ENCODE measurements around the gene TGFB1. TPM values are rescaled to one million over a fixed set of nuclear protein-coding genes. Genes with fewer than 3 reads are reported as not detected.
A peak's percentile ranks its signal among the peaks of the same experiment; 100 is the strongest.

Gene TGFB1
- total RNA-seq, 1 experiment from 2014 or later, result 4.3 TPM

DNA sequence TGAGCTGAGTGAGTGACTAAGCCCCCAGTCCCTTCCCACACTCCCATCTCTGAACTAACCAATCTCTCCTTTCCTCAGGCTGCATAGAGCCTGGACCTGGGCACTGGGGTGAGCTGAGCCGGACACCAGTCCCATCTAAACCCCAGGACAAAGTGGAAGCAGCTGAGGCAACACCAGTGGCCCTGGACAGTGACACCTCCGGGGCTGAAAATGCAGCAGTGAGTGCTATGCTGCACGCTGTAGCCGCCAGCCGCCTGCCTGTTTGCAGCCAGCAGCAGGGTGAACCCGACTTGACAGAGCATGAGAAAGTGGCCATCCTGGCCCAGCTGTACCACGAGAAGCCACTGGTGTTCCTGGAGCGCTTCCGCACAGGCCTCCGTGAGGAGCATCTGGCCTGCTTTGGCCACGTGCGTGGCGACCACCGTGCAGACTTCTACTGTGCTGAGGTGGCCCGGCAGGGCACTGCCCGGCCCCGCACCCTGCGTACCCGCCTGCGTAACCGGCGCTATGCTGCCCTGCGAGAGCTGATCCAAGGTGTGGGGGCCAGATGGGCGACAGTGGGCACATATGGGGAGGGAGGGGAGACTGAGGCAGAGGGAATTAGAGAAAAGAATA lies 37.3 kb downstream of the TGFB1 start:
- DNase-seq (ENCODE audit: low read depth, low spot score), result no peak
- in situ Hi-C loops (cut with HindIII; ENCODE audit: low pct_unique_long_range_greater_than_20kb, low sequenced_read_pairs), result no loop called here

DNA sequence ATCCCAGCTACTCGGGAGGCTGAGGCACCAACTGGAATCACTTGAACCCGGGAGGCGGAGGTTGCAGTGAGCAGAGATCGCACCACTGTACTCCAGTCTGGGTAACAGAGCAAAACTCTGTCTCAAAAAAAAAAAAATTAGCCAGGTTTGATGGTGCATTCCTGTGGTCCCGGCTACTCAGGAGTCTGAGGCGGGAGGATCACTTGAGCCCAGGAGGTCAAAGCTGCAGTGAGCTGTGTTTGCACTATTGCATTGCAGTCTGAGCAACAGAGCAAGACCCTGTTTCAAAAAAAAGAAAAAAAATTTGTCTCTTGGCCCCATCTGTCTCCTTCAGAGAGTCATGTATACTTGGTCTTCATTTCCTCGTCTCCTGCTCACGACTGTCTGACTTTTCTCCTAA lies 42.1 kb downstream of the TGFB1 start:
- no peak for DNase-seq (ENCODE audit: low read depth, low spot score)
- in situ Hi-C loops (cut with HindIII; ENCODE audit: low pct_unique_long_range_greater_than_20kb, low sequenced_read_pairs), result no loop called here

DNA sequence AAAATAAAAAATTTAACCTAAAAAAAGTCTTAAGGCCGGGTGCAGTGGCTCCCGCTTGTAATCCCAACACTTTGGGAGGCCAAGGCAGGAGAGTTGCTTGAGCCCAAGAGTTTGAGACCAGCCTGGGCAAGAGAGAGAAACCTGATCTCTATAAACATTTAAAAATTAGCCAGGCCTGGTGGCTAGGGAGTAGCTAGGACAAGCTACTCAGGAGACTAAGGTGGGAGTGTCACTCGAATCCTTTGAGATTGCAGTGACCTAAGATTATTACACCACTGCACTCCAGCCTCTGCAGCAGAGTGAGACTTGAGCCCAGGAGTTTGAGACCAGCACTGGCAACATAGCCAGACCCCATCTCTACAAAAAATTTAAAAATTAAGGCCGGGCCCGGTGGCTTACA lies 42.6 kb downstream of the TGFB1 start:
- in situ Hi-C loops (cut with HindIII; ENCODE audit: low pct_unique_long_range_greater_than_20kb, low sequenced_read_pairs), result no loop called here
- no peak for DNase-seq (ENCODE audit: low read depth, low spot score)

DNA sequence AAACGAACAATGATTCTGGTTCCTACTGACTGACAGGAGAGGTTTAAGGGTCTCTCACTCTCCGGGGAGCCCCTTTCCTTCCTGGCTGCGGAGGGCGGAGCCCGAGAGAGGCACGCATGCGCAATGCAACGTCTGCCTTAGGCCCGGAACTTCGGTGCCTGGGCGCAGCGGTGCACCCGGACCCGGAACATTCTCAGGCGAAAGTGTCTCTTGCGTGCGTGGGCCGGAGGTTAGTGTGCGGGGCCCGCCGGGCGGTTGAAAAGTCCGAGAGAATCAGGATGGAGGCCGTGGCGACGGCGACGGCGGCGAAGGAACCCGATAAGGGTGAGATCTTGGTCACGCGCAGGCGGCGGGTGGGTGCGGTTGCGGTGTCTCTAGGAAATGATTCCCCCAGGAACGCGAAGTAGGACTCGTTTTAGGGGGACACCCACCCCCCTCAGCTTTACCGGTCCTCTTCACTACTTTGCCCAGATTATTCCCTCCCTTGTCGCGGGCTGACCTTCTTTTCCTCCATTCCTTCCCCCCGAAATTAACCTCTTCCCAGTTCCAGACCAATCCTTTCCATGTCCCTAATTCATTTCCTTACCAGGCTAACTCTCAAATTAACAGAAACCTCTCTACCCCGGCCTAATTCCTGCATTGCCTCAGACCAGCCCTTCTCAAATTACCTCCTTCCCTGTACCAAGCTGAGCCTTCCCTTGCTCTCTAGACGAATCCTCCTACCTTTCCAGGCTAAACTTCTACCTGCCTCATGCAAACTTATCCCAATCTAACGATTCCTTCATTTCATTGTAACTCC lies 43.5 kb downstream of the TGFB1 start, which contains the start of gene CCDC97:
Gene CCDC97 (plus strand): TSS at position 140 of the 799 bp plus-strand sequence. CDS start 139 bp downstream, at position 279.
- in situ Hi-C loops (cut with HindIII; ENCODE audit: low pct_unique_long_range_greater_than_20kb, low sequenced_read_pairs), result no loop called here
- DNase-seq (ENCODE audit: low read depth, low spot score), result peak; percentile 81

DNA sequence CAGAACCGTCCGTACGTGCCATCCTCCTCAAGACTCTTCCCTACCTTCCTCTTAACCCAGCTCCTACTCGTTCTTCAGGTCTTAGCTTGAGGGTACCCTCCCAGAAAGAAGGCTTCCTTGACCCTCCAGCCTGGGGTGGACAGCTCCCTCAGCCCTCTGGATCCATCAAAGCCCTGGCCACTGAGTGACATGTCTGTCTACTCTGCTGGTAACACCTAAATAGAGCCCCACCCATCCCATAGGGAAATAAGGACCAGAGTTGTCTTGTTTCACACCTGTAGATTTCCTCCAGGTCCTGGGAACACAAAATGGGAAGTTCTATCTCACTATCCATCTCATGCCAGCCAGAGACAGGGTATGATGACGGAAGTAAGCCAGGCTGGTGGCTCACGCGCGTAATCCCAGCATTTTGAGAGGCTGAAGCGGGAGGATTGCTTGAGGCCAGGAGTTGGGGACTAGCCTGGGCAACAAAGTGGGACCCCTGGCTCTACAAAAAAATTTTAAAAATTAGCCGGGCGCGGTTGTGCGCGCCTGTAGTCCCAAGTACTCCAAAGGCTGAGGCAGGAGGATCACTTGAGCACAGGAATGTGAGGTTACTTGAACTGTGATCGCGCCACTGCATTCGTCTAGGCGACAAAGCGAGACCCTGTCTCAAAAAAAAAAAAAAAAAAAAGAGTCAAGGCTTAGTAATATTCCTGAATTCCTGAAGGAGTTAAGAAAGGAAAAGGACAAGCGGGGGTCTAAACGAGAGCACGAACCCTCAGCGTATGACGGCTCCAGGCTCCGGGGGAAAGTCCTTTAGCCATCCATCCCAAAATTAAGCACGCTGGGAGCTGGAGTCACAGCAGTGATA lies 44.3 kb downstream of the TGFB1 start:
- no peak for DNase-seq (ENCODE audit: low read depth, low spot score)
- in situ Hi-C loops (cut with HindIII; ENCODE audit: low pct_unique_long_range_greater_than_20kb, low sequenced_read_pairs), result no loop called here

DNA sequence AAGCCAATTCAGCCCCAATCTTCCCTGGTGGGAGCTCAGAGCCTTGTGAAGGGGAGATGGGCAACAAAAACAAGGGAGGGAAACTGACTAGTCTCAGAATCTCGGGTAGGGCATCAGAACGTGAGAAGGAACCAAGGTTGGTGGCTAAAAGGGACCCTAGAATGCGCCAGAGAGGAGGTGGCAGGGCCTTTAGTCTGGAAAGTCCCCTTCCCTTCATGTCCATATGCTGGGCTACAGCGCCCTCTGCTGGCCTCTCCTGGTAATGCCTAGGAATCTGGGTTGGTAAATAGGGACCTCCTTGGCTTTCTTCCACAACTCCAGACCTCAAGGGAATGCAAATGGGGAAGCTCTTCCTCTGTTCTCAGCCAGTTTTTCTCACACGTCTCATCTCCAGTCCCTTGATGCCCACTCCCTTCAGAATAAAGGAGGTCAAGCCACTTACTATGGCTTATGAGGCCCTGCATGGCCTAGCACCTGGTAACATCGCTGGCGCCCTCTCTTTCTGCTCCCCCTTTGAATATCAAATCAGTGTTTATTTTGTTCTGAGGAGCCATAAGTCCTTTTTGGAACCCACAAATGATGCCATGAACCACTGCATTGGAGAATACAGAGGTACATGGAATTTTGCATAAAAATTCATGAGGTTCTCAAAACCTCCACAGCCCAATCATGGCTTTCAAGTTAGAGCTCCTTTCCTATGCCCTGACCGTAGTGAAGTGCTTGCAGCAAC lies 45.1 kb downstream of the TGFB1 start:
- peak; percentile 89 for DNase-seq (ENCODE audit: low read depth, low spot score)
- in situ Hi-C loops (cut with HindIII; ENCODE audit: low pct_unique_long_range_greater_than_20kb, low sequenced_read_pairs), result no loop called here

DNA sequence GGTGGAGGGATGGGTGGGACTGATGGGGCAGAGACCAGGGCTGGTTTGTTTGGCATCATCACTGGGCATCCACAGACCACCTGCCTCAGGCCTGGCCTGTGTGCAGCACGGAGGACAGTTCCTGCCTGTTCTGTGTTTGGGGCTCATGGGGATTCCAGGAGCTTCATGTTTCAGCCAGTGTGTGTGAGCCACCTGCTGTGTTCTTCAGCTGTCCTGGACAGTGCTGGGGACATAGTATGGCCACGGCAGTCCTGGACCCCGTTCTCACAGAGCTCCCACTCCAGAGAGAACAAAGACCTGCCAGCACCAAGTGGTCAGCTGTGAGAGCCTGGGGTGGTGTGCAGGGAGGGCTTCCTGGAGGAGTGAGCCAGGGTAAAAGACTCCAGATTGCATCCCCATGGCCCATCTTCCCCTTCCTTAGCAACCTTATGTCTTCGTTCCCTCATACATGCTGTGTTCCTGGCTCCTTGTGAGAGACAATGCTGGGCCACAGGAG lies 45.7 kb downstream of the TGFB1 start:
- in situ Hi-C loops (cut with HindIII; ENCODE audit: low pct_unique_long_range_greater_than_20kb, low sequenced_read_pairs), result no loop called here

DNA sequence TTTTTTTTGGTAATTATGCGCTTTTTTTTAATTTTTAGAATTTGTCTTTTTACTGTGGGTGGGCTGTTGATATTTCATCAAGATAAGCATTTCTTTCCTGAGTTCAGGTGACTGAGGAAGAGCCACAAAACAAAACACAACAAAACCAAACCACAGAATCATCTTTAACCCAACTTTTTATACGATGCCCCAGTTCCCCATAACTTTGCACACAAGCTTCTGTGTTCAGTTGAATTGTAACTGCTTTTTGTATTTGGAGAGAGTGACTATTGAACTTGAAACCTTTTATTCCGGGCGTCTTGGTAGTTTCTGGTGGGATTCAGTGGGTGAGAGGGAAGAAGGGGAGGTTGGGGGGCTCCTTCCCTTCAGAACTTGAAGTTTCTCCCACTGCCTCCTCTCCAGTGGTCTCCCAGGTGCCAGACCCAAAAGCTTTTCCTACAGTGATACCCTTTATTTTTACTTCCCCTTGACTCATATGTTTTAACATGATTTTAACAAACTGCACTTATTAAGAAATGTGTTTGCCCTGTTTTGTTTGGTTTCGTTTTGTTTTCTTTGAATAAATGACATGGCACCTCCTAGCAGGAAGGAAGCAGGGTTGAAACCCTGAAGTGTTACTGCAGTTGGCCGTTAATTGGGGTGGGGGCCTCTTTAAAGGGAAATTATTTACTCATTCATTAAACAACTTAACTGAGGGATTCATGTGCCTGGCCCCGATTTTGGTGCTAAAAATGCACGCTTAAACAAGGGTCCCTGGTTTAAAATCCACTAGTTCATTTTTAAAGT lies 46.4 kb downstream of the TGFB1 start:
- no peak for DNase-seq (ENCODE audit: low read depth, low spot score)
- in situ Hi-C loops (cut with HindIII; ENCODE audit: low pct_unique_long_range_greater_than_20kb, low sequenced_read_pairs), result no loop called here

More for the DNA sequence above, 45.7 kb downstream of the TGFB1 start:
- DNase-seq (ENCODE audit: low read depth, low spot score), result no peak

DNA sequence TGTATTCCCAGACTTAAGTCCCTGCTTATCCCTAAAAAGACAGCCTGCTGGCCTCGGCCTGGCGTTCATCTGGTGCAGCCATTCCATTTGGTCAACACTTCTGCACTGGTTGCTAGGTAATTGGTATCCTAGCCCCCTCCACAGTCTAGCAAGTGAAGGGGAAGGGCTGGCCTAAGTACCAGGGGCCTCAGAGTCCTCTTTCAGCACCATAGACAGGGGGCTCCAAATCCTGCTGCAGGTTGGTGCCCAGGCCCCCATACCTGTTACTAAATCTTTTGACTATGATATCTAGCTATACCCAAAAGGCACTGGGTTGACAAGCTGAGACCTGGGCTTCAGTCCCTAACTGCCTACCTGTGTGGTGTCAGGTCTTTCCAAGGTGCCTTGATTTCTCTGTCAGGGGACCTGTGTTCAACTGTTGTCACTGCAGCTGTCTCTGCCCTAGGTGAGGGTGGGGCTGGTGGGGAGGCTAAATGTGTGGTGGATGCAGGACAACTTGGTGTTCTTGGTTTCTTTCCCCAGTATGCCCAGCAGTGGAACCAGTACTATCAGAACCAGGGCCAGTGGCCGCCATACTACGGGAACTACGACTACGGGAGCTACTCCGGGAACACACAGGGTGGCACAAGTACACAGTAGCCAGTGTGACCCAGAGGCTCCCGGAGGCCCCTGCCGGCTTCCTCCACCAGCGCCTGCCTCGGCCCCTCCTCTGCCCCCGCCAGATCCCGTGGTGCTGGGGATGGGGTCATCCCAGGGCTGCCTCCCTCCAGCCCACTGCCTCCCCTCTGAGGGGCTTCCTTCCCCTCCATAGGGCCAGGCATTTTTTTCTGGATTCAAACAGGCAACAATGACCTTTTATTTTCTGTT lies 47.6 kb downstream of the TGFB1 start:
- in situ Hi-C loops (cut with HindIII; ENCODE audit: low pct_unique_long_range_greater_than_20kb, low sequenced_read_pairs), result no loop called here

DNA sequence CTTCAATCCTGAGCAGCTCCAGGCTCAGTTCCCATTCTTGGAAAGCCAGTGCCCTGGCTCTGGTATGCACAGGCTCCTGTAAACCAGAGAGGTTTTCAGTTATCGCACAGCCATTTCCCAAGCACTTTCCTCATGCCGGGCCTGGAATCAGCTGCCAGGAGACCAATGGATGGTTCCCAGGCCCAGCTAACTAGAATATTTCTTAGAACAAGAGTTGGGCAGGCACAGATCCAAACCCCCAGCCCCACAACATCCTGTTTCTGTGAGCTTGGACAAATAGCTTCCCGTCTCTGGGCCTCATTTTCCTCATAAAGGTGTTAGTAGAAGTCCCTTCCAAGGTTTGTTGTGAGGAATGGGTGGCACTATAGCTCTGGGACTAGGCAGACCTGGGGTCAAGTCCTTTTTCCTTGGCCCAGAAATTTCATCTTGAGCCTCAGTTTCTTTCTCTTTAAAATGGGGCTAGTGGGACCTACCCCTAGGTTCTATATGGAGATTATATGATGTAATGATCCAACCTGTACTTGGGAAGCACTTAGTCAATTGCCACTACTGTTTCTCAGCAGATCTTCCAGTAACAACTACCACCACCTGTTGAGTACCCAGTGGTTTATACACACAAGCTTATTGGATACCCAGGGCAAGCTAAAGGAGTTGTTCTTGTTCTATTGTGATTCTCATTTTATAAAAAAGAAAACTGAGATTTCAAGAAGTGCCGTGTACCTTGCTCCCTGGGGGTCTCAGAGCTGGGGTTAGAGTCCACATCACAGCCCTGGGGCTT lies 48.8 kb downstream of the TGFB1 start:
- in situ Hi-C loops (cut with HindIII; ENCODE audit: low pct_unique_long_range_greater_than_20kb, low sequenced_read_pairs), result no loop called here
- DNase-seq (ENCODE audit: low read depth, low spot score), result no peak

More for the DNA sequence above, 47.6 kb downstream of the TGFB1 start:
- DNase-seq (ENCODE audit: low read depth, low spot score), result no peak

DNA sequence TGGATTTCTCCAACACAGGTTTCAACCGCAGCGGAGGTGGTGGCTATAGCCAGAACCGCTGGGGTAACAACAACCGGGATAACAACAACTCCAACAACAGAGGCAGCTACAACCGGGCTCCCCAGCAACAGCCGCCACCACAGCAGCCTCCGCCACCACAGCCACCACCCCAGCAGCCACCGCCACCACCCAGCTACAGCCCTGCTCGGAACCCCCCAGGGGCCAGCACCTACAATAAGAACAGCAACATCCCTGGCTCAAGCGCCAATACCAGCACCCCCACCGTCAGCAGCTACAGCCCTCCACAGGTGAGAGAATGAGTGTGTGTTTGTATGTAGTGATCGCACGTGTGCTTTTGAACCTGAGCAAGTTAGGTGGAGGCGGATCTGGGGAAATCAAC lies 49.8 kb downstream of the TGFB1 start:
- no peak for DNase-seq (ENCODE audit: low read depth, low spot score)
- in situ Hi-C loops (cut with HindIII; ENCODE audit: low pct_unique_long_range_greater_than_20kb, low sequenced_read_pairs), result no loop called here

DNA sequence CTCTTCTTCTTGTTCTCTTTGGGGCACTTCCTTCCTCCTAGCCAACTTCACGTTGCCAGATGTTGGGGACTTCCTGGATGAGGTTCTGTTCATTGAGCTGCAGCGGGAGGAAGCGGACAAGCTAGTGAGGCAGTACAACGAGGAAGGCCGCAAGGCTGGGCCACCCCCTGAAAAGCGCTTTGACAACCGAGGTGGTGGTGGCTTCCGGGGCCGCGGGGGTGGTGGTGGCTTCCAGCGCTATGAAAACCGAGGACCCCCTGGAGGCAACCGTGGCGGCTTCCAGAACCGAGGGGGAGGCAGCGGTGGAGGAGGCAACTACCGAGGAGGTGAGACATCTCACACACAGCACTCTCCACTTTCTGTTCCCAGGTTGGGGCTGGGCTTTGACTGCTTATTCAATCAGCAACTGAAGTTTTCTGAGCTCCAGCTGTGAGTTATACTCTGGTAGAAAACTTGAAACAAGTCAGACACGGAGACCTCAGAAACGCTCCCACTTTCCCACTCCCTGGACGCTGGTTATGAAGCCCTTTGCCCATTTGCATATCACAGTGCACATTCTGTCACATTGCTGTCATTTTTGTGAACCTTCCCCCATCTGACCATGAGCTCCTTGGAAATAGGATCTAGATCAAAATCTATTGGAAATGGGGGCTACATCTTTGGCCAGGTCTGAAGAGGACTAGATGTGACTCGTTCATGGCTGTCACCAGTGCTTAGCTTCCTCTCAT lies 50.9 kb downstream of the TGFB1 start:
- DNase-seq (ENCODE audit: low read depth, low spot score), result no peak
- in situ Hi-C loops (cut with HindIII; ENCODE audit: low pct_unique_long_range_greater_than_20kb, low sequenced_read_pairs), result no loop called here

DNA sequence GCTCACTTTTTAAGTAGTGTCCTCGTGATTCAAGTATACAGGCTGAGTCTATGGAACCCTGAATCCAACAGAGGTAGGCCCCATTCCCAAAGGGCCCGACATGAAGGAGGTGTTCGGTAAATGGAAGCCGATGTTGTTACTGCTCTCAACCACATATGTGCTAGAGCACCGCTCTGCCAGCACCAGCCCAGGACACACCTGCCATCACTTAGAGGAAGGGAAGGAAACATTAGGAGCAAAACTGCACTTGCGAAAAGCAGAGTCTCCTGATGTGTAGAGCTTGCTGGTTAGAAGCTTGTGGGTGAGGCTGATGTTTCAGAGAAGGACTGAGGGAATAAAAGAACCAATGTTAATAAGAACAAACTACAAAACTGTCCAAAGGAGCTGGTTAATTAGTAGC lies 53.2 kb downstream of the TGFB1 start:
- in situ Hi-C loops (cut with HindIII; ENCODE audit: low pct_unique_long_range_greater_than_20kb, low sequenced_read_pairs), result no loop called here
- DNase-seq (ENCODE audit: low read depth, low spot score), result no peak

DNA sequence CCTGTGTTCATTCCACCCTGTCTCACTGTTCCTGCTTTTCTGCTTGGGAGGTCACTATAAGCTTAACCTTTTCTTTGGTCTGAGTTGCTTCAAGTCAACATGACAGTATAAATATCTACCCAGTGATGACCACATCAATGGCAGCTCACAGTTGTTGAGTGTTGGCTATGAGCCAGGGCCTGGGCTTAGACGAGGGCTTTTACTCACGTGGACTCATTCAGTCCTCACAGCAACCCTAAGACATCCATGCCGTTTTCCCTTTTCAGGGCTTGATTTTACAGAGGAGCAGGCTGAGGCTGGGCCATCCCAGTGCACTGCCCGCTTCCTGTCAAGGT lies 54.0 kb downstream of the TGFB1 start:
- peak; percentile 46 for DNase-seq (ENCODE audit: low read depth, low spot score)
- in situ Hi-C loops (cut with HindIII; ENCODE audit: low pct_unique_long_range_greater_than_20kb, low sequenced_read_pairs), result no loop called here

All from SK-MEL-5 (cell line).